H1 (cell line): ENCODE data around the gene MEF2A. TPM values are rescaled to one million over a fixed set of nuclear protein-coding genes. Genes with fewer than 3 reads are reported as not detected.

ENCODE experiments used
- CTCF ChIA-PET: fragments of 300-600 bp; sonication (Branson Sonifier 250); formaldehyde crosslinking; loops from one replicate; lab custom pipeline; 2021; ENCODE audit not compliant: partially characterized antibody; lab: Charles Lee
- POLR2A ChIA-PET: fragments of 300-600 bp; sonication (Branson Sonifier 250); formaldehyde crosslinking; loops from one replicate; lab custom pipeline; 2021; ENCODE audit warnings: inconsistent platforms; ENCODE audit not compliant: partially characterized antibody; lab: Charles Lee
- DNase-seq, 2 experiments: peaks; one replicate each; pipeline versions ENCODE4 v3.0.0 to v3.0.0-alpha.2; 2010 to 2022; ENCODE audit warnings: low spot score in 2 of 2, low read depth in 1 of 2, mixed read lengths in 1 of 2
- FAIRE-seq: peaks from 2 replicates; lab custom pipeline; 2011; peaks lifted over from hg19 to GRCh38; lab: Jason Lieb, UNC
- H2AFZ ChIP-seq: 2 replicates; pipeline ENCODE4 v1.8.1; 2012; ENCODE audit warnings: low read length, inconsistent platforms
- H2AK5ac ChIP-seq: 2 replicates; pipeline ENCODE4 v1.6.1; 2013; ENCODE audit warnings: low read depth, low read length
- H2BK120ac ChIP-seq: replicated peaks from 2 replicates; pipeline ENCODE3; 2013; ENCODE audit warnings: low read depth, low read length, inconsistent platforms
- H2BK12ac ChIP-seq: 2 replicates; pipeline ENCODE4 v1.6.1; 2013; ENCODE audit warnings: low read depth, low read length
- H2BK15ac ChIP-seq: 2 replicates; pipeline ENCODE4 v1.6.1; 2013; ENCODE audit warnings: low read length
- H2BK20ac ChIP-seq: 2 replicates; pipeline ENCODE4 v1.6.1; 2013; ENCODE audit warnings: low read length
- H2BK5ac ChIP-seq: 2 replicates; pipeline ENCODE4 v1.6.1; 2013; ENCODE audit warnings: low read depth, low read length
- H3K14ac ChIP-seq: 2 replicates; pipeline ENCODE4 v1.6.1; 2013; ENCODE audit warnings: inconsistent platforms; ENCODE audit not compliant: insufficient read length
- H3K18ac ChIP-seq: 2 replicates; pipeline ENCODE4 v1.6.1; 2013; ENCODE audit warnings: low read length; ENCODE audit errors: extremely low read depth
- H3K23ac ChIP-seq: 2 replicates; pipeline ENCODE4 v1.6.1; 2013; ENCODE audit warnings: inconsistent platforms; ENCODE audit not compliant: insufficient read length
- H3K23me2 ChIP-seq: 2 replicates; pipeline ENCODE4 v1.6.1; 2013; ENCODE audit warnings: low read depth, low read length
- H3K27ac ChIP-seq: 2 replicates; pipeline ENCODE4 v1.6.1; 2011; ENCODE audit warnings: low read depth, low read length, inconsistent platforms
- H3K27me3 ChIP-seq, 4 experiments: replicated peaks in 1 of 4; 1 replicate in 1 of 4; 2 replicates in 3 of 4; pipeline versions ENCODE4 v1.6.1 to v1.8.1; 2011 to 2013; ENCODE audit warnings: low read length in 3 of 4, mild to moderate bottlenecking in 3 of 4, inconsistent platforms in 2 of 4, mixed read lengths in 2 of 4, moderate library complexity in 1 of 4; ENCODE audit not compliant: control insufficient read depth in 3 of 4, insufficient read depth in 3 of 4; ENCODE audit errors: extremely low read depth in 1 of 4
- H3K36me3 ChIP-seq, 4 experiments: 2 replicates each; pipeline versions ENCODE4 v1.6.1 to v1.8.1; 2011 to 2013; ENCODE audit warnings: mild to moderate bottlenecking in 4 of 4, low read length in 3 of 4, moderate library complexity in 2 of 4, control low read depth in 1 of 4, inconsistent platforms in 1 of 4; ENCODE audit not compliant: insufficient read depth in 4 of 4, control insufficient read depth in 2 of 4
- H3K4ac ChIP-seq: replicated peaks from 2 replicates; pipeline ENCODE3; 2013; ENCODE audit warnings: low read length, low read depth, mixed read lengths, inconsistent platforms; ENCODE audit not compliant: insufficient read length
- H3K4me1 ChIP-seq, 4 experiments: replicated peaks in 1 of 4; 1 replicate in 1 of 4; 2 replicates in 3 of 4; pipeline versions ENCODE4 v1.6.1 to v1.8.1; 2011 to 2013; ENCODE audit warnings: low read length in 3 of 4, inconsistent platforms in 2 of 4, mixed read lengths in 1 of 4; ENCODE audit not compliant: insufficient read depth in 4 of 4, control insufficient read depth in 3 of 4
- H3K4me2 ChIP-seq, 2 experiments: 2 replicates each; pipeline versions ENCODE4 v1.6.1 to v1.8.1; 2011 to 2013; ENCODE audit warnings: low read depth in 2 of 2, low read length in 2 of 2, control low read depth in 1 of 2, inconsistent platforms in 1 of 2, mild to moderate bottlenecking in 1 of 2; ENCODE audit not compliant: insufficient read depth in 1 of 2
- H3K4me3 ChIP-seq, 4 experiments: fragments of 200-600, 300-600 bp in 1 of 4; sonication (generic), shearing (Covaris generic), sonication (Bioruptor Twin) in 1 of 4; 2 replicates each; pipeline versions ENCODE4 v1.5.1 to v1.8.1; 2011 to 2016; ENCODE audit warnings: low read length in 4 of 4, low read depth in 3 of 4, control low read depth in 2 of 4, inconsistent platforms in 2 of 4, mild to moderate bottlenecking in 2 of 4, mixed read lengths in 1 of 4, moderate library complexity in 1 of 4; ENCODE audit not compliant: insufficient read depth in 2 of 4; ENCODE audit errors: extremely low read depth in 1 of 4
- H3K56ac ChIP-seq: replicated peaks from 2 replicates; pipeline ENCODE3; 2013; ENCODE audit warnings: low read depth, mild to moderate bottlenecking, mixed read lengths, low read length, inconsistent platforms; ENCODE audit not compliant: insufficient read length
- H3K79me1 ChIP-seq: 2 replicates; pipeline ENCODE4 v1.6.1; 2013; ENCODE audit warnings: low read depth, low read length, control low read depth
- H3K79me2 ChIP-seq, 2 experiments: 2 replicates each; pipeline versions ENCODE4 v1.6.1 to v1.8.1; 2012 to 2013; ENCODE audit warnings: low read length in 2 of 2, mild to moderate bottlenecking in 2 of 2, inconsistent platforms in 1 of 2; ENCODE audit not compliant: insufficient read depth in 2 of 2, control insufficient read depth in 1 of 2
- H3K9ac ChIP-seq, 4 experiments: replicated peaks in 1 of 4; 1 replicate in 1 of 4; 2 replicates in 3 of 4; pipeline versions ENCODE4 v1.6.1 to v1.8.1; 2011 to 2013; ENCODE audit warnings: low read depth in 3 of 4, low read length in 3 of 4, control low read depth in 2 of 4, mild to moderate bottlenecking in 2 of 4, moderate library complexity in 2 of 4, inconsistent platforms in 1 of 4; ENCODE audit errors: extremely low read depth in 1 of 4
- H3K9me3 ChIP-seq, 2 experiments: 2 replicates each; pipeline versions ENCODE4 v1.6.1 to v1.8.1; 2012 to 2013; ENCODE audit warnings: mild to moderate bottlenecking in 2 of 2, moderate library complexity in 2 of 2, control low read depth in 1 of 2, inconsistent platforms in 1 of 2, low read depth in 1 of 2, low read length in 1 of 2, mixed read lengths in 1 of 2; ENCODE audit not compliant: insufficient read depth in 2 of 2
- H4K20me1 ChIP-seq, 2 experiments: replicated peaks in 1 of 2; 2 replicates each; pipeline versions ENCODE3 to v1.8.1; 2011 to 2013; ENCODE audit warnings: inconsistent platforms in 2 of 2, low read length in 2 of 2, mild to moderate bottlenecking in 1 of 2; ENCODE audit not compliant: insufficient read depth in 2 of 2, control insufficient read depth in 1 of 2
- H4K5ac ChIP-seq: 2 replicates; pipeline ENCODE4 v1.6.1; 2013; ENCODE audit warnings: low read length, low read depth, mixed read lengths, inconsistent platforms; ENCODE audit not compliant: insufficient read length
- H4K8ac ChIP-seq: 2 replicates; pipeline ENCODE4 v1.8.0; 2013; ENCODE audit warnings: mild to moderate bottlenecking, moderate library complexity, low read length, inconsistent platforms; ENCODE audit not compliant: insufficient read depth; ENCODE audit errors: extremely low read depth
- H4K91ac ChIP-seq: replicated peaks from 2 replicates; pipeline ENCODE3; 2013; ENCODE audit warnings: low read length, mixed read lengths, inconsistent platforms; ENCODE audit not compliant: insufficient read length
- GTF2F1 ChIP-seq: IDR thresholded peaks from 2 replicates; pipeline ENCODE4 v1.6.1; 2012; ENCODE audit warnings: low read depth, low read length, improper control_type of control experiment, borderline replicate concordance
- HDAC6 ChIP-seq: IDR thresholded peaks from one replicate; pipeline ENCODE4 v1.7.1; 2012; ENCODE audit warnings: low read depth, mild to moderate bottlenecking, inconsistent platforms, low read length, moderate library complexity
- MAX ChIP-seq: IDR thresholded peaks from 2 replicates; pipeline ENCODE4 v1.6.1; 2012; ENCODE audit warnings: inconsistent platforms
- POLR2AphosphoS5 ChIP-seq: IDR thresholded peaks from 2 replicates; pipeline ENCODE4 v1.6.1; 2011; ENCODE audit warnings: low read depth, low read length
- RAD21 ChIP-seq, 2 experiments: IDR thresholded peaks in 1 of 2; conservative IDR thresholded peaks in 1 of 2; 2 replicates each; pipeline ENCODE4 v1.6.1; 2011; ENCODE audit warnings: low read depth in 2 of 2, low read length in 2 of 2, improper control_type of control experiment in 1 of 2, inconsistent platforms in 1 of 2, mild to moderate bottlenecking in 1 of 2, moderate library complexity in 1 of 2
- RFX5 ChIP-seq: IDR thresholded peaks from 2 replicates; pipeline ENCODE4 v1.6.1; 2011; ENCODE audit warnings: low read depth, low read length, improper control_type of control experiment, borderline replicate concordance
- SP2 ChIP-seq: IDR thresholded peaks from 2 replicates; pipeline ENCODE4 v1.6.1; 2012; ENCODE audit warnings: mild to moderate bottlenecking, low read length, inconsistent platforms
- TBP ChIP-seq: IDR thresholded peaks from 2 replicates; pipeline ENCODE4 v1.6.1; 2011; ENCODE audit warnings: low read depth, low read length, improper control_type of control experiment
- YY1 ChIP-seq: IDR thresholded peaks from 2 replicates; pipeline ENCODE4 v1.6.1; 2011; ENCODE audit warnings: low read depth, mild to moderate bottlenecking, low read length
- WGBS, 2 experiments: shearing (Covaris generic) in 1 of 2; methylation state at CpG; one replicate each; pipeline versions ENCODE4 v1.1.6 to v1.1.7; 2013 to 2015; ENCODE audit warnings: low lambda C conversion rate in 2 of 2, mixed read lengths in 2 of 2, inconsistent platforms in 1 of 2, low coverage in 1 of 2, missing lambda C conversion rate in 1 of 2; ENCODE audit not compliant: insufficient replicate concordance in 2 of 2, insufficient coverage in 1 of 2, insufficient read length in 1 of 2; ENCODE audit errors: extremely low coverage in 1 of 2, missing lambda C conversion rate in 1 of 2; 5-methylcytosine and 5-hydroxymethylcytosine counted together
- polyA plus RNA-seq, 7 experiments: library from polyadenylated mRNA; depleted of rRNA in 3 of 7; stranded (reverse) in 5 of 7; unstranded in 2 of 7; fragments of >200 nt in 5 of 7; fragments of 200-250 nt in 2 of 7; gene quantifications; 1 replicate in 5 of 7; 2 replicates in 1 of 7; 4 replicates in 1 of 7; pipeline versions ENCODE4 v1.2.1 to v1.2.3, GENCODE V29; 2011 to 2013; ENCODE audit warnings: missing spikeins in 2 of 7, mixed read lengths in 2 of 7
- total RNA-seq: library from RNA; stranded (reverse); fragmentation: NEBNext Ultra II Directional; extraction: Animal tissue kit (Norgen Biotek cat#: 25700); gene quantifications from 2 replicates; pipeline ENCODE4 v1.2.1, GENCODE V29; 2021

The MEF2A gene
- total and polyA plus RNA-seq, 2 of the 8 experiments (the other 6 are each of a cell fraction or from before 2014, with no cell fraction given), result 15.6 to 22.5 TPM

GRCh38 chr15:99662903-99663302, 97.1 kb downstream of the MEF2A start:
- H3K27me3 ChIP-seq, result no peaks in the 10 kb centered on the region
- H4K8ac ChIP-seq, result no peak overlapping the region
- CTCF ChIA-PET, result no interaction called here
- H3K4me1 ChIP-seq, result no peaks in the 10 kb centered on the region
- H3K56ac ChIP-seq, result no peak overlapping the region
- H3K4ac ChIP-seq, result no peak overlapping the region
- H4K20me1 ChIP-seq, result no peaks in the 10 kb centered on the region
- WGBS, 2 experiments, result 97% methylated on average over 2 of the region's 2 CpGs; no CpG with 5 or more reads in 1 of the 2 experiments
- no peak overlapping the region for H4K91ac ChIP-seq
- H2BK12ac ChIP-seq, result no peak overlapping the region
- no peak overlapping the region for H2BK15ac ChIP-seq
- no peak overlapping the region for H3K4me2 ChIP-seq
- POLR2A ChIA-PET, result no interaction called here
- H3K4me3 ChIP-seq, result no peak overlapping the region
- H3K27ac ChIP-seq, result no peak overlapping the region
- no peak overlapping the region for H2AK5ac ChIP-seq
- H4K5ac ChIP-seq, result no peak overlapping the region
- no peaks in the 10 kb centered on the region for H3K36me3 ChIP-seq
- no peaks in the 10 kb centered on the region for H3K23me2 ChIP-seq
- no peaks in the 10 kb centered on the region for H3K79me2 ChIP-seq
- DNase-seq (no peak), FAIRE-seq (no peak)
- H3K9me3 ChIP-seq, result no peaks in the 10 kb centered on the region
- H3K79me1 ChIP-seq, result no peaks in the 10 kb centered on the region; the same call in 1 of the 2 replicates
- H2AFZ ChIP-seq, result no peak overlapping the region
- H3K23ac ChIP-seq, result no peak overlapping the region
- no peak overlapping the region for H2BK120ac ChIP-seq
- H3K14ac ChIP-seq, result no peak overlapping the region
- H3K9ac ChIP-seq, result no peak overlapping the region
- H3K18ac ChIP-seq, result no peak overlapping the region
- no peak overlapping the region for H2BK5ac ChIP-seq
- H2BK20ac ChIP-seq, result no peak overlapping the region
- TF ChIP-seq SP2 (no peak), GTF2F1 (no peak), YY1 (no peak), RFX5 (no peak), RAD21 (IDR thresholded peaks at IDR 0.05 in 1 of 2, conservative IDR thresholded peaks at IDR 0.05 in 1 of 2; ENCODE audit: low read depth in 2 of 2, low read length in 2 of 2) (no peak), MAX (no peak), POLR2AphosphoS5 (no peak), HDAC6 (no peak), TBP (no peak)
